Erythroblast (primary cell): ENCODE results near the gene CXCL17.

Source experiments
- GATA1 ChIP-seq: IDR thresholded peaks from 2 replicates; pipeline ENCODE4 v1.6.1; 2011; ENCODE audit warnings: low read depth, mild to moderate bottlenecking, control low read depth, low read length, moderate library complexity
- POLR2A ChIP-seq: IDR thresholded peaks from 2 replicates; pipeline ENCODE4 v1.6.1; 2011; ENCODE audit warnings: mild to moderate bottlenecking, low read length

DNA sequence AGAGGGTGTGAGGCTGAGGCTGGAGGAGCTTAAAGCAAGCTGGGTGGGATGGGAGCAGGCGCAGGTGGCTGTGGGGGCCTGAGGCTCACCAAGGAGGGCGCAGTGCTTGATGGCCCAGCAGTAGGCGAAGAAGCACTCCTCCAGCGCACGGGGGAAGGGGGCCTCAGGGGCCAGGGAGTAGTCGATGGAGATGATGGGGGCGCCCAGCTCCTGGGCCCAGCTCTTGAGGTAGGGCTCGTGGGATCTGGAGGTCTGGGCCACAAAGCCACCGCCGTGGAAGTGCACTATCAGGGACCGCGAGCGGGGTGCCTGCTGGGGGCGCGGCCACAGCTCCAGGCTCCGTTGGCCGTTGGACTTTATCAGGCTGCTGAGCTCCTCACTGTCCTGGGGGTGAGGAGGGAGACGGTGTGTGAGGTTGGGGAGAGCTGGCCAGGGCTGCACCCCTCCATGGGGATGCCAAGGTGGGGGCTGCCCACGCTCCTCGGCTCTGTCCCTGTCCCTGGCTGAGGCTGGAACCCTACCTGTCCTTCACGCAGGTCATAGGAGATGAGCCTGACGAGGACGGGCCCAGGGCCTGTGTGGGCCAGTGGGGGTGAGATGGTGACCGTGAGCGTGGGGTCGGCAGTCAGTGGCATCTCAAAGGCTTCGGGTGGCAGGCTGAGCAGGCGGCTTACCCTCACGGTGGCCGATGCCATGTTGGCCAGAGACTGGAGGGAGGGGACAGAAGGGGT lies 35.5 kb downstream of the CXCL17 start:
- no peak for TF ChIP-seq POLR2A
- TF ChIP-seq GATA1, result no peak
